Measurements from ENCODE around the gene NUCB2. TPM values are rescaled to one million over a fixed set of nuclear protein-coding genes. Genes with fewer than 3 reads are reported as not detected.

NUCB2 gene
- total RNA-seq, 1 donor from 2014 or later = 69.4 TPM

- TF ChIP-seq CTCF (IDR thresholded peaks at IDR 0.05) = no peak
- Histone ChIP-seq H3K9me3 (no peaks in the 10 kb centered on the region), H3K27ac (no peak overlapping the region), H3K4me1 (no peaks in the 10 kb centered on the region), H3K4me3 (no peak overlapping the region), H3K27me3 (no peaks in the 10 kb centered on the region), H3K36me3 (no peaks in the 10 kb centered on the region)
- DNase-seq (no peak), ATAC-seq (no peak)
- intact Hi-C loops (cut with DNase I) = no loop called here
Observed at GRCh38 chr11:17343907-17344306, 67.4 kb downstream of the NUCB2 start.

- ATAC-seq = no peak
- no peaks in the 10 kb centered on the region for H3K36me3 ChIP-seq
- intact Hi-C loops (cut with DNase I) = no loop called here
- TF ChIP-seq CTCF (IDR thresholded peaks at IDR 0.05) = no peak
- DNase-seq = no peak
- no peaks in the 10 kb centered on the region for H3K9me3 ChIP-seq
- peaks cover 8% of the 10 kb centered on the region for H3K4me1 ChIP-seq
- no peak overlapping the region for H3K4me3 ChIP-seq
- no peaks in the 10 kb centered on the region for H3K27me3 ChIP-seq
- H3K27ac ChIP-seq = no peak overlapping the region
Observed at GRCh38 chr11:17347676-17348075, 71.1 kb downstream of the NUCB2 start.

GRCh38 chr11:17350455-17351171, 74.1 kb downstream of the NUCB2 start:
- ATAC-seq (no peak), DNase-seq (no peak)
- TF ChIP-seq CTCF (IDR thresholded peaks at IDR 0.05) = no peak
- H3K4me3 ChIP-seq = no peak overlapping the region
- no peaks in the 10 kb centered on the region for H3K36me3 ChIP-seq
- H3K27me3 ChIP-seq = no peaks in the 10 kb centered on the region
- no peaks in the 10 kb centered on the region for H3K9me3 ChIP-seq
- H3K4me1 ChIP-seq = peaks cover 22% of the 10 kb centered on the region
- intact Hi-C loops (cut with DNase I) = no loop called here
- H3K27ac ChIP-seq = no peak overlapping the region

- TF ChIP-seq CTCF (IDR thresholded peaks at IDR 0.05) = no peak
- no peak for ATAC-seq
- no peaks in the 10 kb centered on the region for H3K9me3 ChIP-seq
- no peak overlapping the region for H3K27ac ChIP-seq
- H3K4me1 ChIP-seq = peaks cover 22% of the 10 kb centered on the region
- H3K4me3 ChIP-seq = peak overlapping the region; percentile 69
- DNase-seq = no peak
- H3K36me3 ChIP-seq = no peaks in the 10 kb centered on the region
- intact Hi-C loops (cut with DNase I) = no loop called here
- no peaks in the 10 kb centered on the region for H3K27me3 ChIP-seq
Observed at GRCh38 chr11:17351172-17351509, 74.6 kb downstream of the NUCB2 start.

GRCh38 chr11:17351510-17352176, 75.1 kb downstream of the NUCB2 start, which contains the start of gene NCR3LG1:
TSS of gene NCR3LG1 (plus strand) at chr11:17351800. CDS start at chr11:17351970, 170 bp downstream.
- peak; percentile 79 for ATAC-seq
- H3K4me1 ChIP-seq = peaks cover 22% of the 10 kb centered on the region
- no peaks in the 10 kb centered on the region for H3K27me3 ChIP-seq
- H3K4me3 ChIP-seq = peak within 1 kb of the TSS; percentile 69
- no peak for TF ChIP-seq CTCF (IDR thresholded peaks at IDR 0.05)
- no peaks in the 10 kb centered on the region for H3K9me3 ChIP-seq
- intact Hi-C loops (cut with DNase I) = no loop called here
- H3K36me3 ChIP-seq = no peaks in the 10 kb centered on the region
- DNase-seq = peak; percentile 86
- peak within 1 kb of the TSS; percentile 20 for H3K27ac ChIP-seq
